Heart right ventricle (tissue), 16 donors: ENCODE data around the gene TCOF1. TPM values are rescaled to one million over a fixed set of nuclear protein-coding genes. Genes with fewer than 3 reads are reported as not detected.

Source experiments
- ATAC-seq, 8 donors: fragments of 200-7000 bp; cut with Tn5 transposase; one replicate each; pipeline ENCODE4 v1.9.1; 2020; ENCODE audit warnings: mild to moderate bottlenecking in 8 of 8, moderate library complexity in 8 of 8, moderate number of reproducible peaks in 1 of 8
- DNase-seq, 2 donors: peaks; one replicate each; pipeline ENCODE4 v3.0.0-alpha.2; 2020
- H3K27ac ChIP-seq, 10 donors: fragments of 200-600 bp; sonication (generic) in 2 of 10; one replicate each; pipeline versions ENCODE4 v1.5.0 to v1.8.0; 2020 to 2022; ENCODE audit warnings: mild to moderate bottlenecking in 3 of 10
- H3K27me3 ChIP-seq, 7 donors: fragments of 200-600 bp; one replicate each; pipeline ENCODE4 v1.8.0; 2021 to 2022; ENCODE audit warnings: mild to moderate bottlenecking in 2 of 7
- H3K36me3 ChIP-seq, 9 donors: fragments of 200-600 bp; sonication (generic) in 1 of 9; one replicate each; pipeline versions ENCODE4 v1.5.0 to v1.8.0; 2020 to 2022; ENCODE audit warnings: mild to moderate bottlenecking in 2 of 9
- H3K4me1 ChIP-seq, 9 donors: fragments of 200-600 bp; sonication (generic) in 1 of 9; one replicate each; pipeline versions ENCODE4 v1.5.0 to v1.8.0; 2020 to 2022; ENCODE audit warnings: mild to moderate bottlenecking in 4 of 9
- H3K4me3 ChIP-seq, 10 donors: fragments of 200-600 bp; sonication (generic) in 2 of 10; one replicate each; pipeline versions ENCODE4 v1.5.0 to v1.8.0; 2020 to 2022; ENCODE audit warnings: mild to moderate bottlenecking in 7 of 10, moderate library complexity in 2 of 10
- H3K9me3 ChIP-seq, 11 donors: fragments of 200-600 bp in 10 of 11; sonication (generic) in 2 of 11; one replicate each; pipeline versions ENCODE4 v1.5.0 to v1.8.0; 2013 to 2022; ENCODE audit warnings: mild to moderate bottlenecking in 2 of 11, control low read depth in 1 of 11, moderate library complexity in 1 of 11
- WGBS, 2 donors: extraction: QIAGEN DNeasy Blood & Tissue Kit; methylation state at CpG; one replicate each; pipeline ENCODE4 v1.1.7; 2013; ENCODE audit warnings: inconsistent platforms in 1 of 2; 5-methylcytosine and 5-hydroxymethylcytosine counted together
- intact Hi-C, 10 donors: fragments of 100-400 bp; cut with DNase I; formaldehyde crosslinking; loops; one replicate each; pipeline versions ENCODE4 v1.11.1 to v1.14.2; 2022
- polyA plus RNA-seq, 2 donors: library from polyadenylated mRNA; stranded (reverse); fragments of 200-250 nt; gene quantifications; one replicate each; pipeline ENCODE4 v1.2.3, GENCODE V29; 2013
- total RNA-seq, 10 donors: library from RNA; stranded (reverse); fragmentation: NEBNext Ultra II Directional in 3 of 10; extraction: Animal tissue kit (Norgen Biotek cat#: 25700) in 3 of 10; gene quantifications; one replicate each; pipeline versions ENCODE4 v1.2.1 to v1.2.4, GENCODE V29; 2021 to 2023
- TF ChIP-seq, protein P1 (sequence below), 9 donors: fragments of 200-600 bp; sonication (generic) in 2 of 9; IDR thresholded peaks; one replicate each; pipeline versions ENCODE4 v1.5.0 to v1.8.0; 2021 to 2022; ENCODE audit warnings: antibody characterized with exemption in 9 of 9, mild to moderate bottlenecking in 5 of 9, moderate library complexity in 1 of 9
- donor health status: Arrhythmogenic right ventricular cardiomyopathy.
- donor health status: ischemic (EF 13 %, LVEDD 7.1; RV severe dilation, severe dysfunction).
- donor health status: healthy with polysubstance abuse.
- donor health status: DM: no; HTN: yes; CAD: no.
- donor health status: DM: no; HTN: no; CAD: no.
- donor health status: ischemic (EF 25% LVEDD 6.9; RV normal size, moderate dysfunction).
- donor health status: ischemic (EF 25% LVEDD 5.7; RV mildly dilated, moderate dysfunction).
- donor health status: healthy.
- donor health status: DM: yes; HTN: yes; CAD: no.
- donor health status: Ischemic cardiomyopathy.
- donor health status: ischemic (EF 35%, LVEDD 5.7; RV mildly dilated, moderate dysfunction).
- donor health status: nonischemic (EF 11% LVEDD 7.7; RV severe dilation, severe dysfunction).
- donor health status: DM: yes; HTN: yes; CAD: no.
- donor health status: PGD.
- donor health status: ischemic (EF 29% LVEDD 5.4; RV normal size, mild dysfunction).
- donor health status: nonischemic (EF 23%, LVEDD 6.1; RV moderate dilation, normal function).

Gene TCOF1
- total and polyA plus RNA-seq, 12 donors: 12.4 to 21.3 (median 14.1) TPM

GRCh38 chr5:150428106-150428876 lies 70.8 kb downstream of the TCOF1 start:
- no peaks in the 10 kb centered on the region for H3K9me3 ChIP-seq
- H3K27ac ChIP-seq: peak overlapping the region in 9 of 10 donors; percentile 55 to 80 (median 69)
- H3K27me3 ChIP-seq: no peaks in the 10 kb centered on the region
- H3K4me1 ChIP-seq: peaks cover 4 to 26% (median 8%) of the 10 kb centered on the region in 9 donors
- peak overlapping the region in 1 of 10 donors; percentile 17 for H3K4me3 ChIP-seq
- peak; percentile 68 to 88 for DNase-seq
- TF ChIP-seq, protein P1, sequence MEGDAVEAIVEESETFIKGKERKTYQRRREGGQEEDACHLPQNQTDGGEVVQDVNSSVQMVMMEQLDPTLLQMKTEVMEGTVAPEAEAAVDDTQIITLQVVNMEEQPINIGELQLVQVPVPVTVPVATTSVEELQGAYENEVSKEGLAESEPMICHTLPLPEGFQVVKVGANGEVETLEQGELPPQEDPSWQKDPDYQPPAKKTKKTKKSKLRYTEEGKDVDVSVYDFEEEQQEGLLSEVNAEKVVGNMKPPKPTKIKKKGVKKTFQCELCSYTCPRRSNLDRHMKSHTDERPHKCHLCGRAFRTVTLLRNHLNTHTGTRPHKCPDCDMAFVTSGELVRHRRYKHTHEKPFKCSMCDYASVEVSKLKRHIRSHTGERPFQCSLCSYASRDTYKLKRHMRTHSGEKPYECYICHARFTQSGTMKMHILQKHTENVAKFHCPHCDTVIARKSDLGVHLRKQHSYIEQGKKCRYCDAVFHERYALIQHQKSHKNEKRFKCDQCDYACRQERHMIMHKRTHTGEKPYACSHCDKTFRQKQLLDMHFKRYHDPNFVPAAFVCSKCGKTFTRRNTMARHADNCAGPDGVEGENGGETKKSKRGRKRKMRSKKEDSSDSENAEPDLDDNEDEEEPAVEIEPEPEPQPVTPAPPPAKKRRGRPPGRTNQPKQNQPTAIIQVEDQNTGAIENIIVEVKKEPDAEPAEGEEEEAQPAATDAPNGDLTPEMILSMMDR (IDR thresholded peaks at IDR 0.05): peak in 2 of 9 donors; percentile 5 to 10
- intact Hi-C loops: no loop called here
- peak; percentile 81 to 95 (median 90) for ATAC-seq
- H3K36me3 ChIP-seq: no peaks in the 10 kb centered on the region
- 45 to 48% methylated on average over 18 of the region's 18 CpGs for WGBS, 2 donors

- intact Hi-C loops: no loop called here
- H3K9me3 ChIP-seq: no peaks in the 10 kb centered on the region
- 94 to 98% methylated on average over 5 of the region's 5 CpGs for WGBS, 2 donors
- H3K4me3 ChIP-seq: no peak overlapping the region
- no peak for ATAC-seq
- TF ChIP-seq, protein P1 (IDR thresholded peaks at IDR 0.05): no peak
- no peaks in the 10 kb centered on the region for H3K27me3 ChIP-seq
- peaks cover 4 to 26% (median 8%) of the 10 kb centered on the region in 9 donors for H3K4me1 ChIP-seq
- DNase-seq: no peak
- peak overlapping the region in 4 of 10 donors; percentile 69 to 80 (median 74) for H3K27ac ChIP-seq
- no peaks in the 10 kb centered on the region for H3K36me3 ChIP-seq
These were observed 71.5 kb downstream of the TCOF1 start for GRCh38 chr5:150428978-150429377.

DNA sequence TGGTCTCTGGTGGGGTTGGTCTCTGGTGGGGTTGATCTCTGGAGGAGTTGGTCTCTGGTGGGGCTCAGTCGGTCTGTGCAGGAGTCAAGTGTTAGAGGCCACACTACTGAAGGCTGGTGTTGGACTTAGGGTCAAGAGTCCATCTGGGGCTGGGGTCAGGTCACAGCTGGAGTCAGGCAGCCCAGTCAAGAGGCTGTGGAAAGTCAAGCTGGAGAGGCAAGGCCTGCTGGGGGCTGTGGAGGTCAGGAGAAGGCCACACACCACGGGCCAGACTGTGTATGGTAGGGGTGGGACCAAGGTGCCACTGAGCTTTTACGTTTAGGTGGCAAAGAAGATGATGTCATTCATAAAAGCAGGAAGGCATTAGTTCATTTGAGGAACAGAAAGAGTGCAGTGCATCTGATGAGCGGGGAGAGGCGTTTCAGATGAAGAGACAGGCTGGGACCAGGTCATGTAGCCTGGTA lies 71.9 kb downstream of the TCOF1 start:
- WGBS, 2 donors: 88 to 91% methylated on average over 5 of the region's 5 CpGs
- H3K36me3 ChIP-seq: no peaks in the 10 kb centered on the region
- DNase-seq (no peak), ATAC-seq (no peak)
- no peaks in the 10 kb centered on the region for H3K27me3 ChIP-seq
- no peak overlapping the region for H3K4me3 ChIP-seq
- TF ChIP-seq, protein P1 (IDR thresholded peaks at IDR 0.05): no peak
- peak overlapping the region in 1 of 10 donors; percentile 21 for H3K27ac ChIP-seq
- peaks cover 4 to 26% (median 8%) of the 10 kb centered on the region in 9 donors for H3K4me1 ChIP-seq
- H3K9me3 ChIP-seq: no peaks in the 10 kb centered on the region
- intact Hi-C loops: no loop called here

GRCh38 chr5:150431048-150431447 lies 73.6 kb downstream of the TCOF1 start:
- no peak overlapping the region for H3K4me3 ChIP-seq
- H3K4me1 ChIP-seq: peaks cover 4 to 30% (median 11%) of the 10 kb centered on the region in 9 donors
- intact Hi-C loops: loop anchor here in 7 of 10 donors (5.0 to 10.0 kb wide), 5 partner anchors 34 to 296 kb away; partner anchors contain the start of genes CDX1 (in 1 of the 7) and TCOF1 (in 1 of the 7)
- no peaks in the 10 kb centered on the region for H3K9me3 ChIP-seq
- peak overlapping the region in 6 of 10 donors; percentile 16 to 69 (median 37) for H3K27ac ChIP-seq
- 91 to 93% methylated on average over 18 of the region's 18 CpGs for WGBS, 2 donors
- ATAC-seq (no peak), DNase-seq (no peak)
- H3K27me3 ChIP-seq: no peaks in the 10 kb centered on the region
- TF ChIP-seq, protein P1 (IDR thresholded peaks at IDR 0.05): no peak
- no peaks in the 10 kb centered on the region for H3K36me3 ChIP-seq
